Adrenal gland (tissue), 19 donors: ENCODE results near the gene PDCD1LG2. TPM values are rescaled to one million over a fixed set of nuclear protein-coding genes. Genes with fewer than 3 reads are reported as not detected.
"Not testable (repeated sequence)": the region's sequence is repeated elsewhere in the genome, so short reads cannot be mapped to it uniquely, and the experiment has no call there.

Experiments
- DNase-seq, 7 donors: peaks; one replicate each; pipeline ENCODE4 v3.0.0-alpha.2; 2019 to 2020
- H3K27ac ChIP-seq, 5 donors: fragments of 200-600 bp; sonication (generic) in 4 of 5; 1 replicate in 3 of 5; 2 replicates in 2 of 5; pipeline versions ENCODE4 v1.5.1 to v1.8.0; 2016 to 2020; ENCODE audit warnings: mild to moderate bottlenecking in 1 of 5
- H3K27me3 ChIP-seq: fragments of 200-600 bp; 2 replicates; pipeline ENCODE4 v1.8.0; 2021
- H3K36me3 ChIP-seq, 2 donors: fragments of 200-600 bp; replicated peaks in 1 of 2; 1 replicate in 1 of 2; 2 replicates in 1 of 2; pipeline versions ENCODE4 v1.5.1 to v1.8.0; 2018 to 2022
- H3K4me1 ChIP-seq, 2 donors: fragments of 200-600 bp; replicated peaks in 1 of 2; 1 replicate in 1 of 2; 2 replicates in 1 of 2; pipeline versions ENCODE4 v1.5.1 to v1.8.0; 2018 to 2021
- H3K4me3 ChIP-seq, 4 donors: fragments of 200-600 bp; sonication (generic) in 3 of 4; one replicate each; pipeline ENCODE4 v1.5.1; 2016 to 2018
- H3K9me3 ChIP-seq, 3 donors: fragments of 200-600 bp; sonication (generic) in 1 of 3; replicated peaks in 1 of 3; 1 replicate in 2 of 3; 2 replicates in 1 of 3; pipeline versions ENCODE4 v1.5.1 to v1.8.0; 2016 to 2021
- CTCF ChIP-seq, 6 experiments: fragments of 450-650 bp in 4 of 6; fragments of 200-600 bp in 2 of 6; sonication (generic) in 1 of 6; IDR thresholded peaks; 1 replicate in 5 of 6; 2 replicates in 1 of 6; pipeline versions ENCODE4 v1.5.1 to v1.8.0; 2016 to 2021; ENCODE audit warnings: antibody characterized with exemption in 6 of 6, mild to moderate bottlenecking in 2 of 6, moderate library complexity in 1 of 6
- POLR2A ChIP-seq, 2 donors: fragments of 450-650 bp; IDR thresholded peaks; one replicate each; pipeline ENCODE4 v1.6.1; 2017; ENCODE audit warnings: antibody characterized with exemption in 2 of 2, mild to moderate bottlenecking in 2 of 2, moderate library complexity in 1 of 2
- WGBS, 4 donors: extraction: QIAGEN DNeasy Blood & Tissue Kit in 2 of 4; methylation state at CpG; one replicate each; pipeline versions ENCODE4 v1.1.5 to v1.1.7; 2013 to 2017; 5-methylcytosine and 5-hydroxymethylcytosine counted together
- intact Hi-C, 2 donors: fragments of 100-400 bp; cut with DNase I; formaldehyde crosslinking; loops; one replicate each; pipeline versions ENCODE4 v1.14.1 to v1.15.0; 2022 to 2023
- long read RNA-seq, 10 donors: library from polyadenylated mRNA in 3 of 10; unstranded in 2 of 10; stranded (forward) in 1 of 10; transcript quantifications; one replicate each; pipeline ENCODE4 v2.0.0 and lab custom pipeline, GENCODE V29; 2021 to 2026
- polyA plus RNA-seq, 3 donors: library from polyadenylated mRNA; stranded (reverse); fragments of 200-250 nt in 2 of 3; fragments of 350-450 nt in 1 of 3; fragmentation: Illumina TruSeq in 1 of 3; extraction: RNeasy Lipid Tissue Mini Kit (QIAGEN cat#74804) in 1 of 3; gene quantifications; one replicate each; pipeline ENCODE4 v1.2.3, GENCODE V29; 2013 to 2014
- total RNA-seq, 9 donors: library from RNA; depleted of rRNA in 4 of 9; stranded (reverse); fragments of >200 nt in 4 of 9; fragments of 120-200 nt in 1 of 9; fragmentation: NEBNext Ultra II Directional in 1 of 9; extraction: Animal tissue kit (Norgen Biotek cat#: 25700) in 1 of 9; gene quantifications; one replicate each; pipeline versions ENCODE4 v1.1.0 to v1.2.4, GENCODE V29; 2013 to 2023
- donor health status: healthy with polysubstance abuse.
- donor health status: Bipolar disorder and iron deficiency.
- donor health status: DM: yes; HTN: yes; CAD: no.
- donor health status: DM: no; HTN: no; CAD: no.
- donor health status: DM: no; HTN: no; CAD: no.
- donor health status: DM: yes; HTN: yes; CAD: no.

Gene PDCD1LG2
- total RNA-seq (1 to 10 TPM in 7 of 9 donors, under 1 TPM in 2; 0.17 to 5.5 (median 1.6) TPM), polyA plus RNA-seq (under 1 TPM; 0.40 to 0.97 (median 0.72) TPM)
- long read RNA-seq, donor 1 = 0 reads
- long read RNA-seq, donor 2 = 0 reads
- long read RNA-seq, donor 3 = 0 reads
- long read RNA-seq, donor 4 = 0 reads
- long read RNA-seq, donor 5, partial matches to known transcripts = 0 of 2 reads
- long read RNA-seq, donor 5, other reads (novel, unspliced or antisense) = 0 of 2 reads
- long read RNA-seq, donor 6 = 0 reads
- long read RNA-seq, donor 7 = 0 reads
- long read RNA-seq, donor 8 = 0 reads
- long read RNA-seq, donor 9 = 0 reads
- long read RNA-seq, donor 10 = 0 reads

- H3K36me3 ChIP-seq = no peaks in the 10 kb centered on the region
- peak within 1 kb of the TSS in 1 of 4 donors; percentile 41 for H3K4me3 ChIP-seq
- 27 to 58% (median 38%) methylated on average over 4 of the region's 4 CpGs for WGBS, 4 donors
- TF ChIP-seq POLR2A (IDR thresholded peaks at IDR 0.05) (no peak), CTCF (IDR thresholded peaks at IDR 0.05) (no peak)
- no peaks in the 10 kb centered on the region for H3K9me3 ChIP-seq
- intact Hi-C loops = no loop called here
- peaks cover 0 to 8% of the 10 kb centered on the region in 2 donors for H3K4me1 ChIP-seq
- no peak for DNase-seq
- H3K27ac ChIP-seq = peak within 1 kb of the TSS in 4 of 5 donors; percentile 5 to 73 (median 42)
- H3K27me3 ChIP-seq = no peaks in the 10 kb centered on the region
Measured at GRCh38 chr9:5510360-5510931, at the start of gene PDCD1LG2. Gene PDCD1LG2, plus strand, starts transcription at chr9:5510531. Its CDS starts 12,016 bp downstream, at chr9:5522547.

- H3K27me3 ChIP-seq, H3K4me3 ChIP-seq, H3K4me1 ChIP-seq, intact Hi-C loops, H3K36me3 ChIP-seq, DNase-seq, H3K27ac ChIP-seq, H3K9me3 ChIP-seq: not testable (repeated sequence)
- WGBS, 4 donors = 71 to 92% (median 87%) methylated on average over 4 of the region's 4 CpGs
Measured at GRCh38 chr9:5464831-5465330, 45.5 kb upstream of the PDCD1LG2 start.

- Histone ChIP-seq H3K4me1 (no peaks in the 10 kb centered on the region), H3K27ac (no peak overlapping the region), H3K9me3 (no peaks in the 10 kb centered on the region), H3K27me3 (no peaks in the 10 kb centered on the region), H3K36me3 (no peaks in the 10 kb centered on the region), H3K4me3 (no peak overlapping the region)
- TF ChIP-seq CTCF (IDR thresholded peaks at IDR 0.05) (no peak), POLR2A (IDR thresholded peaks at IDR 0.05) (no peak)
- WGBS, 4 donors = 73 to 85% (median 76%) methylated on average over 1 of the region's 1 CpG
- intact Hi-C loops = no loop called here
- no peak for DNase-seq
Measured at GRCh38 chr9:5466005-5466404, 44.3 kb upstream of the PDCD1LG2 start.

- WGBS, 4 donors = 63 to 73% (median 69%) methylated on average over 2 of the region's 2 CpGs
- Histone ChIP-seq H3K27me3 (no peaks in the 10 kb centered on the region), H3K4me1 (no peaks in the 10 kb centered on the region), H3K9me3 (no peaks in the 10 kb centered on the region), H3K36me3 (no peaks in the 10 kb centered on the region), H3K27ac (no peak overlapping the region), H3K4me3 (no peak overlapping the region)
- DNase-seq = no peak
- TF ChIP-seq POLR2A (IDR thresholded peaks at IDR 0.05) = no peak
- TF ChIP-seq CTCF (IDR thresholded peaks at IDR 0.05) = no peak
- intact Hi-C loops = no loop called here
Measured at GRCh38 chr9:5466766-5467165, 43.6 kb upstream of the PDCD1LG2 start.
